Inferior parietal cortex (tissue), 1 donor: ENCODE results near the gene POLR2J.
A peak's percentile ranks its signal among the peaks of the same experiment; 100 is the strongest.
"Not testable (repeated sequence)": the region's sequence is repeated elsewhere in the genome, so short reads cannot be mapped to it uniquely, and the experiment has no call there.

Source experiments
- DNase-seq: peaks from one replicate; pipeline ENCODE4 v3.0.0-alpha.2; 2016; ENCODE audit errors: extremely low spot score

POLR2J gene

GRCh38 chr7:102478314-102479208, at the start of gene POLR2J:
POLR2J (minus strand) TSS chr7:102478922; CDS start chr7:102478860, 62 bp downstream.
- DNase-seq, result peak; percentile 45

GRCh38 chr7:102527822-102528793, 49.4 kb upstream of the POLR2J start:
- not testable (repeated sequence) for DNase-seq

GRCh38 chr7:102527182-102527581, 48.5 kb upstream of the POLR2J start:
- not testable (repeated sequence) for DNase-seq

- not testable (repeated sequence) for DNase-seq
Observed at GRCh38 chr7:102524803-102525202, 46.1 kb upstream of the POLR2J start.

- not testable (repeated sequence) for DNase-seq
Observed at GRCh38 chr7:102520797-102521196, 42.1 kb upstream of the POLR2J start.

GRCh38 chr7:102517550-102518147, 38.9 kb upstream of the POLR2J start, which contains the start of gene RASA4B:
RASA4B (minus strand) TSS chr7:102517777; CDS start chr7:102517710, 67 bp downstream.
- DNase-seq, result not testable (repeated sequence)

- DNase-seq, result not testable (repeated sequence)
Observed at GRCh38 chr7:102516951-102517350, 38.2 kb upstream of the POLR2J start.

- not testable (repeated sequence) for DNase-seq
Observed at GRCh38 chr7:102515889-102516288, 37.2 kb upstream of the POLR2J start.

GRCh38 chr7:102514881-102515721, 36.4 kb upstream of the POLR2J start:
- DNase-seq, result not testable (repeated sequence)

GRCh38 chr7:102512642-102513221, 34.0 kb upstream of the POLR2J start:
- peak; percentile 1 for DNase-seq

GRCh38 chr7:102511860-102512522, 33.3 kb upstream of the POLR2J start:
- not testable (repeated sequence) for DNase-seq

GRCh38 chr7:102510575-102510974, 31.9 kb upstream of the POLR2J start:
- not testable (repeated sequence) for DNase-seq

- DNase-seq, result not testable (repeated sequence)
Observed at GRCh38 chr7:102507410-102508088, 28.8 kb upstream of the POLR2J start.

GRCh38 chr7:102505298-102506185, 26.8 kb upstream of the POLR2J start:
- DNase-seq, result not testable (repeated sequence)

GRCh38 chr7:102503141-102503540, 24.4 kb upstream of the POLR2J start:
- DNase-seq, result not testable (repeated sequence)

GRCh38 chr7:102498321-102498720, 19.6 kb upstream of the POLR2J start:
- not testable (repeated sequence) for DNase-seq

GRCh38 chr7:102497308-102497707, 18.6 kb upstream of the POLR2J start:
- not testable (repeated sequence) for DNase-seq

- not testable (repeated sequence) for DNase-seq
Observed at GRCh38 chr7:102496861-102497260, 18.1 kb upstream of the POLR2J start.
